Measurements from ENCODE around the gene CREG2.
A peak's percentile ranks its signal among the peaks of the same experiment; 100 is the strongest.

Gene CREG2

DNA sequence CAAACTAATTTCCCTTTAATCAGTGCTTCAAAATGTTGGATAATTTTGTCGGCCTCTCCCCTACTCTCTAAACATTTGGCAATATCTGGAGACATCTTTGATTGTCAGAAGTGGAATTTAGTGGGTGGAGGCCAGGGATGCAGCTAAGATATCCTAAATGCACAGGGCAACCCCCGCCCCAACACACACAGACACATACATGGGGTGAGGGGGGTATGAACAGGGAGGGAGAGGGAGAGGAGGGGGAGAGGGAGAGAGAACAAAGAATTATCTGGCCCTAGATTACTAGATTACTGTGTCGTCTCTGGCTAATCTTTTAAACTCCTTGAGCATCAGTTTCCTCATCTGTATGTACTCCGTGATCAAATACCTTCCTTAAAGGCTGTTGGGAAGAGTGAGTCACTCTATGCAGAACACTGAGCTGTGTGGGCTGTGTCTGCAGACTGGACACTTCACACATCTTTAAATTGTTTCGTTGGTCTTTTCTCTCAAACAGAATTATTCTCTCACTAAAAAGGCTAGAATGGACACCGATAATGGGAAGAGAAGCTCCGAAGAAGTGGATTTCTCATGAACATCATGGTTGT is 81.7 kb downstream of the CREG2 start:
- TF ChIP-seq GABPA (IDR thresholded peaks at IDR 0.05; ENCODE audit: low read depth) (no peak), CTCF (IDR thresholded peaks at IDR 0.05; ENCODE audit: insufficient read depth, low read length) (no peak), REST (IDR thresholded peaks at IDR 0.05; ENCODE audit: insufficient replicate concordance, low read depth) (no peak), SPI1 (IDR thresholded peaks at IDR 0.05; ENCODE audit: borderline replicate concordance, low read depth) (no peak), POLR2AphosphoS5 (IDR thresholded peaks at IDR 0.05; ENCODE audit: low read depth) (no peak)
- no peak for DNase-seq (ENCODE audit: low read depth in 1 of 2, low spot score in 1 of 2)
- Histone ChIP-seq H3K27ac (replicated peaks) (no peak overlapping the region), H3K4me3 (replicated peaks; ENCODE audit: insufficient read depth, low read length) (0 out of 2 replicates have a peak overlapping the region, but pooled peaks have one; percentile 59), H3K27me3 (ENCODE audit: insufficient read depth, poor library complexity, severe bottlenecking) (no peaks in the 10 kb centered on the region)

- Histone ChIP-seq H3K27me3 (ENCODE audit: insufficient read depth, poor library complexity, severe bottlenecking) (no peaks in the 10 kb centered on the region), H3K4me3 (replicated peaks; ENCODE audit: insufficient read depth, low read length) (no peak overlapping the region), H3K27ac (replicated peaks) (no peak overlapping the region)
- DNase-seq (ENCODE audit: low read depth in 1 of 2, low spot score in 1 of 2), result no peak
- TF ChIP-seq POLR2AphosphoS5 (IDR thresholded peaks at IDR 0.05; ENCODE audit: low read depth) (no peak), CTCF (IDR thresholded peaks at IDR 0.05; ENCODE audit: insufficient read depth, low read length) (no peak), SPI1 (IDR thresholded peaks at IDR 0.05; ENCODE audit: borderline replicate concordance, low read depth) (no peak)
Measured at GRCh38 chr2:101305035-101305434, 82.3 kb downstream of the CREG2 start.

GRCh38 chr2:101303688-101304087 is 83.6 kb downstream of the CREG2 start:
- DNase-seq (ENCODE audit: low read depth in 1 of 2, low spot score in 1 of 2), result no peak
- TF ChIP-seq SPI1 (IDR thresholded peaks at IDR 0.05; ENCODE audit: borderline replicate concordance, low read depth) (no peak), CTCF (IDR thresholded peaks at IDR 0.05; ENCODE audit: insufficient read depth, low read length) (no peak), POLR2AphosphoS5 (IDR thresholded peaks at IDR 0.05; ENCODE audit: low read depth) (no peak), REST (IDR thresholded peaks at IDR 0.05; ENCODE audit: insufficient replicate concordance, low read depth) (no peak), GABPA (IDR thresholded peaks at IDR 0.05; ENCODE audit: low read depth) (no peak)
- no peaks in the 10 kb centered on the region for H3K27me3 ChIP-seq (ENCODE audit: insufficient read depth, poor library complexity, severe bottlenecking)
- H3K27ac ChIP-seq (replicated peaks), result no peak overlapping the region
- H3K4me3 ChIP-seq (replicated peaks; ENCODE audit: insufficient read depth, low read length), result no peak overlapping the region

GRCh38 chr2:101302016-101302415 is 85.3 kb downstream of the CREG2 start:
- Histone ChIP-seq H3K4me3 (replicated peaks; ENCODE audit: insufficient read depth, low read length) (no peak overlapping the region), H3K27ac (replicated peaks) (no peak overlapping the region), H3K27me3 (ENCODE audit: insufficient read depth, poor library complexity, severe bottlenecking) (no peaks in the 10 kb centered on the region)
- TF ChIP-seq REST (IDR thresholded peaks at IDR 0.05; ENCODE audit: insufficient replicate concordance, low read depth), result no peak
- no peak for TF ChIP-seq GABPA (IDR thresholded peaks at IDR 0.05; ENCODE audit: low read depth)
- no peak for TF ChIP-seq POLR2AphosphoS5 (IDR thresholded peaks at IDR 0.05; ENCODE audit: low read depth)
- TF ChIP-seq CTCF (IDR thresholded peaks at IDR 0.05; ENCODE audit: insufficient read depth, low read length), result no peak
- TF ChIP-seq SPI1 (IDR thresholded peaks at IDR 0.05; ENCODE audit: borderline replicate concordance, low read depth), result no peak
- DNase-seq (ENCODE audit: low read depth in 1 of 2, low spot score in 1 of 2), result no peak

All from HL-60 (cell line).